H1 (cell line): ENCODE results near the gene YAF2. TPM values are rescaled to one million over a fixed set of nuclear protein-coding genes. Genes with fewer than 3 reads are reported as not detected.

ENCODE experiments used
- CTCF ChIA-PET: fragments of 300-600 bp; sonication (Branson Sonifier 250); formaldehyde crosslinking; loops from one replicate; lab custom pipeline; 2021; ENCODE audit not compliant: partially characterized antibody; lab: Charles Lee
- POLR2A ChIA-PET: fragments of 300-600 bp; sonication (Branson Sonifier 250); formaldehyde crosslinking; loops from one replicate; lab custom pipeline; 2021; ENCODE audit warnings: inconsistent platforms; ENCODE audit not compliant: partially characterized antibody; lab: Charles Lee
- DNase-seq, 2 experiments: peaks; one replicate each; pipeline versions ENCODE4 v3.0.0 to v3.0.0-alpha.2; 2010 to 2022; ENCODE audit warnings: low spot score in 2 of 2, low read depth in 1 of 2, mixed read lengths in 1 of 2
- FAIRE-seq: peaks from 2 replicates; lab custom pipeline; 2011; peaks lifted over from hg19 to GRCh38; lab: Jason Lieb, UNC
- H2AFZ ChIP-seq: 2 replicates; pipeline ENCODE4 v1.8.1; 2012; ENCODE audit warnings: low read length, inconsistent platforms
- H2AK5ac ChIP-seq: 2 replicates; pipeline ENCODE4 v1.6.1; 2013; ENCODE audit warnings: low read depth, low read length
- H2BK120ac ChIP-seq: replicated peaks from 2 replicates; pipeline ENCODE3; 2013; ENCODE audit warnings: low read depth, low read length, inconsistent platforms
- H2BK12ac ChIP-seq: 2 replicates; pipeline ENCODE4 v1.6.1; 2013; ENCODE audit warnings: low read depth, low read length
- H2BK15ac ChIP-seq: 2 replicates; pipeline ENCODE4 v1.6.1; 2013; ENCODE audit warnings: low read length
- H2BK20ac ChIP-seq: 2 replicates; pipeline ENCODE4 v1.6.1; 2013; ENCODE audit warnings: low read length
- H2BK5ac ChIP-seq: 2 replicates; pipeline ENCODE4 v1.6.1; 2013; ENCODE audit warnings: low read depth, low read length
- H3K14ac ChIP-seq: 2 replicates; pipeline ENCODE4 v1.6.1; 2013; ENCODE audit warnings: inconsistent platforms; ENCODE audit not compliant: insufficient read length
- H3K18ac ChIP-seq: 2 replicates; pipeline ENCODE4 v1.6.1; 2013; ENCODE audit warnings: low read length; ENCODE audit errors: extremely low read depth
- H3K23ac ChIP-seq: 2 replicates; pipeline ENCODE4 v1.6.1; 2013; ENCODE audit warnings: inconsistent platforms; ENCODE audit not compliant: insufficient read length
- H3K23me2 ChIP-seq: 2 replicates; pipeline ENCODE4 v1.6.1; 2013; ENCODE audit warnings: low read depth, low read length
- H3K27ac ChIP-seq: 2 replicates; pipeline ENCODE4 v1.6.1; 2011; ENCODE audit warnings: low read depth, low read length, inconsistent platforms
- H3K27me3 ChIP-seq, 4 experiments: replicated peaks in 1 of 4; 1 replicate in 1 of 4; 2 replicates in 3 of 4; pipeline versions ENCODE4 v1.6.1 to v1.8.1; 2011 to 2013; ENCODE audit warnings: low read length in 3 of 4, mild to moderate bottlenecking in 3 of 4, inconsistent platforms in 2 of 4, mixed read lengths in 2 of 4, moderate library complexity in 1 of 4; ENCODE audit not compliant: control insufficient read depth in 3 of 4, insufficient read depth in 3 of 4; ENCODE audit errors: extremely low read depth in 1 of 4
- H3K36me3 ChIP-seq, 4 experiments: 2 replicates each; pipeline versions ENCODE4 v1.6.1 to v1.8.1; 2011 to 2013; ENCODE audit warnings: mild to moderate bottlenecking in 4 of 4, low read length in 3 of 4, moderate library complexity in 2 of 4, control low read depth in 1 of 4, inconsistent platforms in 1 of 4; ENCODE audit not compliant: insufficient read depth in 4 of 4, control insufficient read depth in 2 of 4
- H3K4ac ChIP-seq: replicated peaks from 2 replicates; pipeline ENCODE3; 2013; ENCODE audit warnings: low read length, low read depth, mixed read lengths, inconsistent platforms; ENCODE audit not compliant: insufficient read length
- H3K4me1 ChIP-seq, 4 experiments: replicated peaks in 1 of 4; 1 replicate in 1 of 4; 2 replicates in 3 of 4; pipeline versions ENCODE4 v1.6.1 to v1.8.1; 2011 to 2013; ENCODE audit warnings: low read length in 3 of 4, inconsistent platforms in 2 of 4, mixed read lengths in 1 of 4; ENCODE audit not compliant: insufficient read depth in 4 of 4, control insufficient read depth in 3 of 4
- H3K4me2 ChIP-seq, 2 experiments: 2 replicates each; pipeline versions ENCODE4 v1.6.1 to v1.8.1; 2011 to 2013; ENCODE audit warnings: low read depth in 2 of 2, low read length in 2 of 2, control low read depth in 1 of 2, inconsistent platforms in 1 of 2, mild to moderate bottlenecking in 1 of 2; ENCODE audit not compliant: insufficient read depth in 1 of 2
- H3K4me3 ChIP-seq, 4 experiments: fragments of 200-600, 300-600 bp in 1 of 4; sonication (generic), shearing (Covaris generic), sonication (Bioruptor Twin) in 1 of 4; 2 replicates each; pipeline versions ENCODE4 v1.5.1 to v1.8.1; 2011 to 2016; ENCODE audit warnings: low read length in 4 of 4, low read depth in 3 of 4, control low read depth in 2 of 4, inconsistent platforms in 2 of 4, mild to moderate bottlenecking in 2 of 4, mixed read lengths in 1 of 4, moderate library complexity in 1 of 4; ENCODE audit not compliant: insufficient read depth in 2 of 4; ENCODE audit errors: extremely low read depth in 1 of 4
- H3K56ac ChIP-seq: replicated peaks from 2 replicates; pipeline ENCODE3; 2013; ENCODE audit warnings: low read depth, mild to moderate bottlenecking, mixed read lengths, low read length, inconsistent platforms; ENCODE audit not compliant: insufficient read length
- H3K79me1 ChIP-seq: 2 replicates; pipeline ENCODE4 v1.6.1; 2013; ENCODE audit warnings: low read depth, low read length, control low read depth
- H3K79me2 ChIP-seq, 2 experiments: 2 replicates each; pipeline versions ENCODE4 v1.6.1 to v1.8.1; 2012 to 2013; ENCODE audit warnings: low read length in 2 of 2, mild to moderate bottlenecking in 2 of 2, inconsistent platforms in 1 of 2; ENCODE audit not compliant: insufficient read depth in 2 of 2, control insufficient read depth in 1 of 2
- H3K9ac ChIP-seq, 4 experiments: replicated peaks in 1 of 4; 1 replicate in 1 of 4; 2 replicates in 3 of 4; pipeline versions ENCODE4 v1.6.1 to v1.8.1; 2011 to 2013; ENCODE audit warnings: low read depth in 3 of 4, low read length in 3 of 4, control low read depth in 2 of 4, mild to moderate bottlenecking in 2 of 4, moderate library complexity in 2 of 4, inconsistent platforms in 1 of 4; ENCODE audit errors: extremely low read depth in 1 of 4
- H3K9me3 ChIP-seq, 2 experiments: 2 replicates each; pipeline versions ENCODE4 v1.6.1 to v1.8.1; 2012 to 2013; ENCODE audit warnings: mild to moderate bottlenecking in 2 of 2, moderate library complexity in 2 of 2, control low read depth in 1 of 2, inconsistent platforms in 1 of 2, low read depth in 1 of 2, low read length in 1 of 2, mixed read lengths in 1 of 2; ENCODE audit not compliant: insufficient read depth in 2 of 2
- H4K20me1 ChIP-seq, 2 experiments: replicated peaks in 1 of 2; 2 replicates each; pipeline versions ENCODE3 to v1.8.1; 2011 to 2013; ENCODE audit warnings: inconsistent platforms in 2 of 2, low read length in 2 of 2, mild to moderate bottlenecking in 1 of 2; ENCODE audit not compliant: insufficient read depth in 2 of 2, control insufficient read depth in 1 of 2
- H4K5ac ChIP-seq: 2 replicates; pipeline ENCODE4 v1.6.1; 2013; ENCODE audit warnings: low read length, low read depth, mixed read lengths, inconsistent platforms; ENCODE audit not compliant: insufficient read length
- H4K8ac ChIP-seq: 2 replicates; pipeline ENCODE4 v1.8.0; 2013; ENCODE audit warnings: mild to moderate bottlenecking, moderate library complexity, low read length, inconsistent platforms; ENCODE audit not compliant: insufficient read depth; ENCODE audit errors: extremely low read depth
- H4K91ac ChIP-seq: replicated peaks from 2 replicates; pipeline ENCODE3; 2013; ENCODE audit warnings: low read length, mixed read lengths, inconsistent platforms; ENCODE audit not compliant: insufficient read length
- CEBPB ChIP-seq: IDR thresholded peaks from 2 replicates; pipeline ENCODE4 v1.6.1; 2012; ENCODE audit warnings: low read depth, low read length
- CREB1 ChIP-seq: IDR thresholded peaks from 2 replicates; pipeline ENCODE4 v1.6.1; 2012; ENCODE audit warnings: inconsistent platforms
- HDAC6 ChIP-seq: IDR thresholded peaks from one replicate; pipeline ENCODE4 v1.7.1; 2012; ENCODE audit warnings: low read depth, mild to moderate bottlenecking, inconsistent platforms, low read length, moderate library complexity
- POU5F1 ChIP-seq: IDR thresholded peaks from 2 replicates; pipeline ENCODE4 v1.6.1; 2011; ENCODE audit warnings: low read depth, mild to moderate bottlenecking, low read length, moderate library complexity
- RAD21 ChIP-seq, 2 experiments: IDR thresholded peaks in 1 of 2; conservative IDR thresholded peaks in 1 of 2; 2 replicates each; pipeline ENCODE4 v1.6.1; 2011; ENCODE audit warnings: low read depth in 2 of 2, low read length in 2 of 2, improper control_type of control experiment in 1 of 2, inconsistent platforms in 1 of 2, mild to moderate bottlenecking in 1 of 2, moderate library complexity in 1 of 2
- SIRT6 ChIP-seq: IDR thresholded peaks from one replicate; pipeline ENCODE4 v1.7.1; 2012; ENCODE audit warnings: low read length, inconsistent platforms
- SP2 ChIP-seq: IDR thresholded peaks from 2 replicates; pipeline ENCODE4 v1.6.1; 2012; ENCODE audit warnings: mild to moderate bottlenecking, low read length, inconsistent platforms
- SP4 ChIP-seq: IDR thresholded peaks from 2 replicates; pipeline ENCODE4 v1.6.1; 2012; ENCODE audit warnings: low read length, inconsistent platforms
- SRF ChIP-seq: IDR thresholded peaks from 2 replicates; pipeline ENCODE4 v1.6.1; 2011; ENCODE audit warnings: mild to moderate bottlenecking, low read depth, low read length, moderate library complexity
- TCF12 ChIP-seq: IDR thresholded peaks from 2 replicates; pipeline ENCODE4 v1.6.1; 2011; ENCODE audit warnings: low read depth, mild to moderate bottlenecking, low read length
- WGBS, 2 experiments: shearing (Covaris generic) in 1 of 2; methylation state at CpG; one replicate each; pipeline versions ENCODE4 v1.1.6 to v1.1.7; 2013 to 2015; ENCODE audit warnings: low lambda C conversion rate in 2 of 2, mixed read lengths in 2 of 2, inconsistent platforms in 1 of 2, low coverage in 1 of 2, missing lambda C conversion rate in 1 of 2; ENCODE audit not compliant: insufficient replicate concordance in 2 of 2, insufficient coverage in 1 of 2, insufficient read length in 1 of 2; ENCODE audit errors: extremely low coverage in 1 of 2, missing lambda C conversion rate in 1 of 2; 5-methylcytosine and 5-hydroxymethylcytosine counted together
- polyA plus RNA-seq, 7 experiments: library from polyadenylated mRNA; depleted of rRNA in 3 of 7; stranded (reverse) in 5 of 7; unstranded in 2 of 7; fragments of >200 nt in 5 of 7; fragments of 200-250 nt in 2 of 7; gene quantifications; 1 replicate in 5 of 7; 2 replicates in 1 of 7; 4 replicates in 1 of 7; pipeline versions ENCODE4 v1.2.1 to v1.2.3, GENCODE V29; 2011 to 2013; ENCODE audit warnings: missing spikeins in 2 of 7, mixed read lengths in 2 of 7
- total RNA-seq: library from RNA; stranded (reverse); fragmentation: NEBNext Ultra II Directional; extraction: Animal tissue kit (Norgen Biotek cat#: 25700); gene quantifications from 2 replicates; pipeline ENCODE4 v1.2.1, GENCODE V29; 2021
- TF ChIP-seq, protein P1 (sequence below): IDR thresholded peaks from 2 replicates; pipeline ENCODE4 v1.6.1; 2012; ENCODE audit warnings: inconsistent platforms
- TF ChIP-seq, protein P2 (sequence below): IDR thresholded peaks from 2 replicates; pipeline ENCODE4 v1.6.1; 2011; ENCODE audit warnings: low read depth, mild to moderate bottlenecking, low read length; ENCODE audit not compliant: insufficient read depth

Gene YAF2
- total and polyA plus RNA-seq, 2 of the 8 experiments (the other 6 are each of a cell fraction or from before 2014, with no cell fraction given), result 0.50 to 2.2 TPM

DNA sequence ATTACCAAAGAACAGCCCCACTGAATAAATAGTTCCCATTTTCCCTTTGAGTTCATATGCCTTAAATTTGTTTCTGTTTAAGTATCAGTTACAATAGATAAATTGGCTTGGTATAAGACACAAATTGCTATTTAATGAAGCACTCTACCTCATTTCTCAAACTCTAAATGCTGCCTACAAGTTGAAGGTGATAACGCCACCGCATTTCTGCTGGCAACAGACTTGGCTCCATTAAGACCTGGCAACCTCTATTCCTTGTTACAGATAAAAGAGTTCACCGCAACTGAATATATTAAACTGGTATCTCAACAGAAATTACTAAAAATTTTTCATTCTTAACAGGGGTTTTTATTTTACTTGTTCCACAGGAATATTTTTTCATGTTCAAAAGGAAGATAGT is 129.0 kb downstream of the YAF2 start:
- Histone ChIP-seq H3K4me1 (no peaks in the 10 kb centered on the region), H3K18ac (no peak overlapping the region), H2BK120ac (no peak overlapping the region), H3K27ac (no peak overlapping the region), H2BK20ac (no peak overlapping the region), H3K79me2 (no peaks in the 10 kb centered on the region), H3K27me3 (no peaks in the 10 kb centered on the region), H2BK15ac (no peak overlapping the region), H3K79me1 (no peaks in the 10 kb centered on the region), H4K8ac (no peak overlapping the region), H4K91ac (no peak overlapping the region), H3K9ac (no peak overlapping the region), H3K4ac (no peak overlapping the region), H3K14ac (no peak overlapping the region), H2AK5ac (no peak overlapping the region), H2AFZ (no peak overlapping the region), H3K23me2 (no peaks in the 10 kb centered on the region), H3K9me3 (peaks cover 11 to 14% of the 10 kb centered on the region in 2 experiments; a peak in 3 of 4 replicates), H3K56ac (no peak overlapping the region), H3K4me3 (no peak overlapping the region), H2BK12ac (no peak overlapping the region), H4K20me1 (no peaks in the 10 kb centered on the region), H4K5ac (no peak overlapping the region), H3K36me3 (peaks cover 0 to 6% (median under 1%) of the 10 kb centered on the region in 4 experiments; a peak in 3 of 8 replicates), H2BK5ac (no peak overlapping the region), H3K4me2 (no peak overlapping the region), H3K23ac (no peak overlapping the region)
- DNase-seq, result no peak
- POLR2A ChIA-PET, result no interaction called here
- CTCF ChIA-PET, result no interaction called here
- FAIRE-seq, result no peak
- WGBS, 2 experiments, result 97% methylated on average over 3 of the region's 3 CpGs; no CpG with 5 or more reads in 1 of the 2 experiments
- TF ChIP-seq TCF12 (no peak), SIRT6 (no peak), SP2 (no peak), CREB1 (no peak), POU5F1 (no peak), RAD21 (IDR thresholded peaks at IDR 0.05 in 1 of 2, conservative IDR thresholded peaks at IDR 0.05 in 1 of 2; ENCODE audit: low read depth in 2 of 2, low read length in 2 of 2) (no peak), SP4 (no peak), HDAC6 (no peak), CEBPB (no peak), SRF (no peak)
- TF ChIP-seq, protein P1, sequence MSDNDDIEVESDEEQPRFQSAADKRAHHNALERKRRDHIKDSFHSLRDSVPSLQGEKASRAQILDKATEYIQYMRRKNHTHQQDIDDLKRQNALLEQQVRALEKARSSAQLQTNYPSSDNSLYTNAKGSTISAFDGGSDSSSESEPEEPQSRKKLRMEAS, result no peak
- TF ChIP-seq, protein P2, sequence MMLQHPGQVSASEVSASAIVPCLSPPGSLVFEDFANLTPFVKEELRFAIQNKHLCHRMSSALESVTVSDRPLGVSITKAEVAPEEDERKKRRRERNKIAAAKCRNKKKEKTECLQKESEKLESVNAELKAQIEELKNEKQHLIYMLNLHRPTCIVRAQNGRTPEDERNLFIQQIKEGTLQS, result no peak
